Measurements from ENCODE around the gene HMCN1. TPM values are rescaled to one million over a fixed set of nuclear protein-coding genes. Genes with fewer than 3 reads are reported as not detected.

The HMCN1 gene
- total RNA-seq, 4 donors from 2014 or later, result 53.0 to 87.9 (median 76.8) TPM

DNA sequence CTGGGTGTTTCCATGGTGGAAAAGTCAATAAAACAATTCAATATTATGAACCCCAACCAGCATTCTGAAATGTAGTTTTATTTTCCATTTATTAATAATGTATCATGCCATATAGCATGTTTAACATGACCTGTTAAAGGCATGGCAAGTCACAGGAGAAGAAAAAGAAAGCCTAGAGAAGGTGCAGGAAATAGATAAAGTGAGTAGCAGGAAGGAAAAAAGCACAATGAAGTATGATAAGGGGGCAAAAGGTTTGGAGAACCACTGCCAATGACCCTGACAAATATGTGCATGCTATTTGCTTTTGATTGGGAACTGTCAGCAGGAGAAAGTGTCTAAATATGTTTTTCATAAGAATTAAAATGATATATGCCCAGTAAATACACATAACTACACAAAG lies 85.6 kb downstream of the HMCN1 start:
- no peak for TF ChIP-seq POLR2AphosphoS5 (IDR thresholded peaks at IDR 0.05)
- TF ChIP-seq, protein P1, sequence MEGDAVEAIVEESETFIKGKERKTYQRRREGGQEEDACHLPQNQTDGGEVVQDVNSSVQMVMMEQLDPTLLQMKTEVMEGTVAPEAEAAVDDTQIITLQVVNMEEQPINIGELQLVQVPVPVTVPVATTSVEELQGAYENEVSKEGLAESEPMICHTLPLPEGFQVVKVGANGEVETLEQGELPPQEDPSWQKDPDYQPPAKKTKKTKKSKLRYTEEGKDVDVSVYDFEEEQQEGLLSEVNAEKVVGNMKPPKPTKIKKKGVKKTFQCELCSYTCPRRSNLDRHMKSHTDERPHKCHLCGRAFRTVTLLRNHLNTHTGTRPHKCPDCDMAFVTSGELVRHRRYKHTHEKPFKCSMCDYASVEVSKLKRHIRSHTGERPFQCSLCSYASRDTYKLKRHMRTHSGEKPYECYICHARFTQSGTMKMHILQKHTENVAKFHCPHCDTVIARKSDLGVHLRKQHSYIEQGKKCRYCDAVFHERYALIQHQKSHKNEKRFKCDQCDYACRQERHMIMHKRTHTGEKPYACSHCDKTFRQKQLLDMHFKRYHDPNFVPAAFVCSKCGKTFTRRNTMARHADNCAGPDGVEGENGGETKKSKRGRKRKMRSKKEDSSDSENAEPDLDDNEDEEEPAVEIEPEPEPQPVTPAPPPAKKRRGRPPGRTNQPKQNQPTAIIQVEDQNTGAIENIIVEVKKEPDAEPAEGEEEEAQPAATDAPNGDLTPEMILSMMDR (IDR thresholded peaks at IDR 0.05), result no peak
- TF ChIP-seq POLR2A (IDR thresholded peaks at IDR 0.05; ENCODE audit: low read depth), result no peak
- TF ChIP-seq EP300 (IDR thresholded peaks at IDR 0.05), result no peak
- H3K9me3 ChIP-seq, result no peaks in the 10 kb centered on the region
- peaks cover 0 to 13% (median 2%) of the 10 kb centered on the region in 4 donors for H3K4me1 ChIP-seq
- H3K4me3 ChIP-seq, result no peak overlapping the region
- intact Hi-C loops (cut with DNase I), result loop anchor here (10.0 kb wide), 1 partner anchor 395 kb away; no protein-coding TSS in a partner anchor
- no peaks in the 10 kb centered on the region for H3K36me3 ChIP-seq
- no peaks in the 10 kb centered on the region for H3K27me3 ChIP-seq
- no peak overlapping the region for H3K27ac ChIP-seq (replicated peaks in 1 of 4)
- no peak for DNase-seq (ENCODE audit: extremely low spot score)

DNA sequence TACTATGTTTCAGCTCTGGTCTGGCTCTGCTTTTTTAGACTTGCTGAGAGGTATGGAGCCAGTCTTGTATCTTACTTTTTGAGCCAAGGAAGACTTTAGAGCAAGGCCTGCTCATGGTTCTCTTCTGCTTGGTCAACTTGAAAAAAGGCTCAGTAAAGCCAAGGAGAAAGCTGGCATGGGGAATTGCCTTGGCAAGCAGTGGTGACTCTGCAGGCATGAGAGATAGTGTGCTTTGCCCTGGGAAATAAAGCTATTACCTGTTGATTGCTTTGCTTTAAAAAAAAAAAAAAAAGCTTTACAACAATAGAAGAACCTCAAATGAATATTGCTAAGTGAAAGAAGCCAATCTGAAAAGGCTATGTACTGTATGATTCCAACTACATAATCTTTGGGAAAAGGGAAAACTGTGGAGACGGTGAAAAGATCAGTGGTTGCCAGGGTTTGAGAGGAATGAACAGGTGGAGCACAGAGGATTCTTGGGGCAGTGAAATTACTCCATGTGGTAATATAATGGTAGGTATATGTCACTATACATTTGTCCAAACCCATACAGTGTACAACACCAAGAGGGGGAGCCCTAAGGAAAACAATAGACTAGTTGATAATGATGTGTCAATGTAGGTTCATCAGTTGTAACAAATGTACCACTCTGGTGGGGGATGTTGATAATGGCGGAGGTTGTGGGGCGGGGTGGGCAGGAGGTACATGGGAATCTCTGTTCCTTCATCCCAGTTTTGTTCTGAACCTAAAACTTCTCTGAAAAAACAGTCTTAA lies 87.6 kb downstream of the HMCN1 start:
- Histone ChIP-seq H3K9me3 (no peaks in the 10 kb centered on the region), H3K27me3 (no peaks in the 10 kb centered on the region), H3K4me1 (peaks cover 0 to 20% (median 2%) of the 10 kb centered on the region in 4 donors), H3K27ac (replicated peaks in 1 of 4) (no peak overlapping the region), H3K4me3 (no peak overlapping the region), H3K36me3 (no peaks in the 10 kb centered on the region)
- WGBS, result 93% methylated on average over 3 of the region's 3 CpGs
- intact Hi-C loops (cut with DNase I), result no loop called here
- no peak for DNase-seq (ENCODE audit: extremely low spot score)
- no peak for TF ChIP-seq EP300 (IDR thresholded peaks at IDR 0.05)
- TF ChIP-seq POLR2A (IDR thresholded peaks at IDR 0.05; ENCODE audit: low read depth), result no peak
- TF ChIP-seq, protein P1 (IDR thresholded peaks at IDR 0.05), result no peak

DNA sequence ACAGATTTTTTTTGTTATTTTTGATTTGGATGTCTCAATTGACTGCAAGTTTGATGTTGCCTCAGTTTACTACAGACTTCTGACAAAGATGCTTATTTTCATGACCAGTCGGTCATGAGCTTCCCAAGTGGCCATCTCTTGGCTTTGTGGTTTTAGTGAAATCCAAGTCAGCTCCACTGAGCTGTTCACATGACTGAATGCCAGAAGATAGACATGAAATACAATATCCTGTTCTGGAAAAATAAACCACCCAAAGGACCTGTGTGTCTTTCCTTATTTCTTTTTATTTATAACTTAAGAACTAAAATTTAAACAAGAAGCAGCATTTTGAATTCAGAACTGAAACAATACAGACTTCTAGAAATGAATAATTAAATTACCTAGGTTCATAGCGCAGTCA lies 89.3 kb downstream of the HMCN1 start:
- Histone ChIP-seq H3K4me3 (no peak overlapping the region), H3K36me3 (no peaks in the 10 kb centered on the region), H3K9me3 (no peaks in the 10 kb centered on the region), H3K4me1 (peaks cover 0 to 20% (median 2%) of the 10 kb centered on the region in 4 donors), H3K27me3 (no peaks in the 10 kb centered on the region), H3K27ac (replicated peaks in 1 of 4) (no peak overlapping the region)
- DNase-seq (ENCODE audit: extremely low spot score), result no peak
- TF ChIP-seq POLR2AphosphoS5 (IDR thresholded peaks at IDR 0.05) (no peak), POLR2A (IDR thresholded peaks at IDR 0.05; ENCODE audit: low read depth) (no peak), EP300 (IDR thresholded peaks at IDR 0.05) (no peak)
- TF ChIP-seq, protein P1 (IDR thresholded peaks at IDR 0.05), result no peak
- intact Hi-C loops (cut with DNase I), result no loop called here
- 84% methylated on average over 2 of the region's 2 CpGs for WGBS

DNA sequence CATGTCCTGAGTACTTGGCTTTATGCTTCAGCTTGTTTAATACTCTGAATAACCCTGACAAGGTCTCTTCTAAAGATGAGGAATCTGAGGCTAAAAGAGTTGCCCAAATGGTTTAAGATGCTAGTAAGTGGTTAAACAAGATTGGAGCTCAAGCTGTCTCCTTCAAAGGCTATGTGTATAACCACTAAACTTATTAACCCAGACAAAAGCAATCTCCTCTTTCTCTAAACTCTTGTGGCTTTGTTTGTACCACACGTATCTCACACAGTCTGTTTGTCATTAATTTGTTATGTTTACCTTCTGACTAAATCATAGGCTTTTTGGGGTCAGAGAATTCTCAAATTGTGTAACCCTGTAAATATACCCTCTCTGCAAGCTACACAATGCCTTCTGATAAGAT lies 89.9 kb downstream of the HMCN1 start:
- TF ChIP-seq POLR2A (IDR thresholded peaks at IDR 0.05; ENCODE audit: low read depth) (no peak), POLR2AphosphoS5 (IDR thresholded peaks at IDR 0.05) (no peak), EP300 (IDR thresholded peaks at IDR 0.05) (no peak)
- TF ChIP-seq, protein P1 (IDR thresholded peaks at IDR 0.05), result no peak
- WGBS, result 92% methylated on average over 1 of the region's 1 CpG
- Histone ChIP-seq H3K4me1 (peaks cover 0 to 20% (median 2%) of the 10 kb centered on the region in 4 donors), H3K4me3 (no peak overlapping the region), H3K9me3 (no peaks in the 10 kb centered on the region), H3K27me3 (no peaks in the 10 kb centered on the region), H3K27ac (replicated peaks in 1 of 4) (no peak overlapping the region), H3K36me3 (no peaks in the 10 kb centered on the region)
- DNase-seq (ENCODE audit: extremely low spot score), result no peak
- intact Hi-C loops (cut with DNase I), result no loop called here

All from esophagus muscularis mucosa (tissue), 4 donors.